ENCODE measurements around the gene TMEM178B.

TMEM178B gene

DNA sequence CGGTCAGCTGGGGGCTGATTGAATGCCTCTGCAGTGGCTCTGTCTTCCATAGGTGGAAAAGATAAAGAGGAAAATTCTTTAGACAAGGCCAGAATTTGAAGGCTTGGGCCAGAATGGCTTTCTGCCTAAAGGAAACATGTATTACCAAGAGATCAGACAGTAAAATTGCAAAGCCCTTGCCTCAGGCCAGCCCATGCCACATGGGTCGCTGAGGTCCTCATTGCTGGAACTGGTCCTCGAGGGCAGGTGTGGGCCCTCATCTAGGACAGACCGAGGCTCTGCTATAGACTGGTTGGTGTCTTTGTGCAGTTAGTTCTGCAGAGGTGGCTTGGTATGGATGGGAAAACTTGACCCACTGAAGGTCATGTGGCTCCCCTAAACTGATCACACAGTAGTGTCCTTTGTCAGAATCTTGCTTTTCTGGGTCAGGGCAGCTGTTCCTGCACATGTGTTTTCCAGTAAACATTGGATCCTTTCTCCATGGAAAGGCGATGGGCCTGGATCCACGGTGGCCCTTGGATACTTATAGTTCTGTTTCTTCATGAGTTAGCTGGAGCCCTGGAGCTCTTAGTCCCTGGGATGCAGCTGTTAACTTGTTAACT is 80.4 kb downstream of the TMEM178B start:
- TF ChIP-seq, protein P1, sequence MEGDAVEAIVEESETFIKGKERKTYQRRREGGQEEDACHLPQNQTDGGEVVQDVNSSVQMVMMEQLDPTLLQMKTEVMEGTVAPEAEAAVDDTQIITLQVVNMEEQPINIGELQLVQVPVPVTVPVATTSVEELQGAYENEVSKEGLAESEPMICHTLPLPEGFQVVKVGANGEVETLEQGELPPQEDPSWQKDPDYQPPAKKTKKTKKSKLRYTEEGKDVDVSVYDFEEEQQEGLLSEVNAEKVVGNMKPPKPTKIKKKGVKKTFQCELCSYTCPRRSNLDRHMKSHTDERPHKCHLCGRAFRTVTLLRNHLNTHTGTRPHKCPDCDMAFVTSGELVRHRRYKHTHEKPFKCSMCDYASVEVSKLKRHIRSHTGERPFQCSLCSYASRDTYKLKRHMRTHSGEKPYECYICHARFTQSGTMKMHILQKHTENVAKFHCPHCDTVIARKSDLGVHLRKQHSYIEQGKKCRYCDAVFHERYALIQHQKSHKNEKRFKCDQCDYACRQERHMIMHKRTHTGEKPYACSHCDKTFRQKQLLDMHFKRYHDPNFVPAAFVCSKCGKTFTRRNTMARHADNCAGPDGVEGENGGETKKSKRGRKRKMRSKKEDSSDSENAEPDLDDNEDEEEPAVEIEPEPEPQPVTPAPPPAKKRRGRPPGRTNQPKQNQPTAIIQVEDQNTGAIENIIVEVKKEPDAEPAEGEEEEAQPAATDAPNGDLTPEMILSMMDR (conservative IDR thresholded peaks at IDR 0.05; ENCODE audit: low read depth, low read length), result no peak
- no peak overlapping the region for H3K4me3 ChIP-seq (ENCODE audit: low read depth, low read length)
- DNase-seq (ENCODE audit: low read depth), result no peak

DNA sequence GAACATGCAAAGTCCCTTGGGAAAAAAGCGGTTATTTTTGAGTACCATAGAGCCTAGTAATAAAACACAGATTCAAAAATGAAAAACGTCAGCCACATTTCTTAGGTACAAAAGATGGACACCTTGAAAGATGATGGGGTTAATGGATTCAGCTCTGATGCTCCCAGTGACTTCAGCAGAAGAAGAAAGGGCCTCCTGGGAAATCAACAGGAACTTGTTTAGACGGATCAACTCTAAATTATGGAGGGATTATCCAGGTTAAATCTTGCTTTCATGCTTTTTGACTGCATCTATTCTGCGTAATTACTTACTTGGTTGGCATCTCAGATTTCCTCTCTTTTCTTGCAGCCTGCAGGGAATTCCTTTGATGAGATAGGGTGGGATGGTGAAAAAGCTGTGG is 82.5 kb downstream of the TMEM178B start:
- H3K4me3 ChIP-seq (ENCODE audit: low read depth, low read length), result no peak overlapping the region
- no peak for DNase-seq (ENCODE audit: low read depth)
- TF ChIP-seq, protein P1 (conservative IDR thresholded peaks at IDR 0.05; ENCODE audit: low read depth, low read length), result no peak

DNA sequence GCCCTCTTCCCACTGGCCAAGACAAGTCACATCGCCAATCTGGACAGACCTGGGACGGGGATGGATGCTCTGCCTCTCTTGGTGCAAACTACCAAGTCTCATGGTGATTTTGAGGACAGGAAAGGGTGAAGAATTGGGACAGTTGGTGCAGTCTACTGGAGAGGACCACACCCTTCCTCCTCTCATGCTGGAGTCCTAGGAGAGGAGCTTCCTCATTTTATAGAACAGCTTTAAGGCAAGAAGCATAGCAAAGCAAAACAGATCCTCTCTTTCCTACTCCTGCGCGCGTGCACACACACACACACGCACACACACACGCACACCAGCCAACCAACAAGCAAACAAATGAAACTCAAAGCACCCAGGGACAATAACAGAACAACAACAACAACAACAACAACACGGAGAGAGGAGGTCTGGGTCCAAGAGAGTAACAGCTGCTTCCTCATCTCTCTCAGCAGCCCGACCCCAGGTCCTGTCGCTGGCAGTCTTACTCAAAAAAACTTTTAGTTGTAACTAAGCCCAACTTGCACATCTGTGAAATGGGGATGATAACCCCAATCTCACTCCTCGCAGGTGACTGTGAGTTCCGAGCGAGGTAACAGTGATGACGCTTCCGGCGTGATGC is 83.4 kb downstream of the TMEM178B start:
- no peak for DNase-seq (ENCODE audit: low read depth)
- TF ChIP-seq, protein P1 (conservative IDR thresholded peaks at IDR 0.05; ENCODE audit: low read depth, low read length), result no peak
- H3K4me3 ChIP-seq (ENCODE audit: low read depth, low read length), result no peak overlapping the region

DNA sequence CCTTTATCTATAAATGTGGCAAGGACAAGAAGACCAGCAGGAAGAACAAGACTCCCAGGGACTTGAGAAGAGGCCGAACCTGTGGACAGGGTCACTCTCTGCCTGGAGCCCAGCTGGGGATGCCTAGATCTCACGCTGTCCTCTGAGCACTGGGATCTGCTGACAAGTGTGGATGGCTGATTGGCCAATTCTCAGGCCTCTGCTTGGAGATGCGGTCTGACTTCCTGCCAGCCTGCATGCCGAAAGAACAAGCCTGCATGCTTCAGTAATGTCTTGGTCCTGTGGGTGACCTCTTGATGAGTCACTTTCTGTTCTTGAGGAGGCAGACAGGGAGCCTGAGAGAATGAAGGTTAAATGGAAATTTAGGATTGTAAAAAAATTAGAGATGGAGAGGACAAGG is 84.7 kb downstream of the TMEM178B start:
- TF ChIP-seq, protein P1 (conservative IDR thresholded peaks at IDR 0.05; ENCODE audit: low read depth, low read length), result no peak
- H3K4me3 ChIP-seq (ENCODE audit: low read depth, low read length), result no peak overlapping the region
- peak; percentile 98 for DNase-seq (ENCODE audit: low read depth)

DNA sequence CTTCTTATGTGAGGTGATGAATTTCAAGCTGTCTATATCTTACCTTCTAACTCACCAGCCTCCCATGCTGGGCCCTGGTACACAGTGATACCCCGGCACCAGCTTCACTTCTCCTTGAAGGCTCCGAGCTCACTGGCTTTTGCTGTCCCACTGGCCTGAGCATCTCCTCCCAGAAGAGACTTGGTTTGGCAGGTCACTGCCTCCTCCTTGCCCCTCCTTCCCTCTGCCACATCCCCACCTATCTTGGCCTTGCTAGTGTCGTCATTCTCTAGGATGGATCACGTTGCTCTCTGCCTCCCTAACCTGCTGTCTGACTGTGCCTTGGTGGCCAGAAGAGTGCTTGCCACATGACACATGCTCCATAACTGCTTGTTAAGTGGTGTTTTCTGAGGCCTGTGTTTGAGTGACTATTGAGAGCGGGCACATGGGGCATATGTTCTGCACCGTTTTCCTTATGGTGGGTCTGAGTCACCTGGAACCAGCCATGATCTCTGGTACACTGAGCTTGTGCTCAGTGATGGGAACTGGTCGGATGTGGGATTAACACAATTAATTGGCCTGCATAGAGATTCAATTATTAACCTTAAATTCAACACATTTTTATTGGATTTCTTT is 86.5 kb downstream of the TMEM178B start:
- no peak for DNase-seq (ENCODE audit: low read depth)
- TF ChIP-seq, protein P1 (conservative IDR thresholded peaks at IDR 0.05; ENCODE audit: low read depth, low read length), result no peak
- no peak overlapping the region for H3K4me3 ChIP-seq (ENCODE audit: low read depth, low read length)

DNA sequence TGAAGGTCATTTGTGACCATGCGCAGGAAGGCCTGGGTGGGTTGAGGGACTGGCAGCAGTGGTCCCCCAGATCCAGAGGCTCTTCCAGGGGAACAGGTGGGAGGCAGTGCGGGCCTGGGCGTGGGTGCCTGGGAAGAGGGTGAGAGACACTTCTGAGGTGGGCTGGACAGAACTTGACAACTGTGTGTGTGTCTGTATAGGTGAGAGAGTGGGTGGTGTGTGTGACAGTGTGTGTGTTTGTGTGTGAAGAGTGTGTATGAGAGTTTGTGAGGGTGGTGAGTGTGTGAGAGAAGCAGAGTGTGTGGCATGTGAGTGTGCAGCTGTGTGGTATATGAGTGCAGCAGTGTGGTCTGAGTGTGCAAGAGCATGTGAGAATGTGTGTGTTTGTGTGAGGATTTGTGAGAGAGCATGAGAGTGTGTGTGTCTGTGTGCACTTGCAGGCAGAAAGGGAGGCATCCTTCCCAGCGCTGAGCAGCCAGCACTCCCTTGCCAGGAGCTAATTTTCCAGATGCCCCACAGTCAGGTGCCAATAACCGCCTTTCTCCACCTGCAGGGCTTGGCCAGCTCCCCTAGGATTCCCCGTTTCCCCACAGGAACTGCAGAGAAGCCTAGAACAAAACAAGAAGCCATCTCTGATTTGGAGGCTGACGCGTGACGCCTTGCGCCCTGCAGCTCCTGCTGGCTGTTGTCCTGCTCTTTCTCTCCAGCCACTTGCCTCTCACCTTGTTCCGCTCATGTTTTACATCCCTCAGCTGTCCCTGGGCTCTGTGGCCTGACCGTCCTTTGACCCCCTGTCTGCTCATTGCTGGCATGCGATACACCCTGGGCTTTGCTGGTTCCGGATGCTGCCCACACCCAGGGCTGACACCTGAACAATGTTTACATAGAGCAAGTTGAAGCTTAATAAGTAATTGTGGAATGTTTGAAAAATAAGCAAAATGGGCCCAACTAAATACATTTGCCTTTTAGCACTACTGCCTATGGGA is 88.0 kb downstream of the TMEM178B start:
- DNase-seq (ENCODE audit: low read depth), result no peak
- TF ChIP-seq, protein P1 (conservative IDR thresholded peaks at IDR 0.05; ENCODE audit: low read depth, low read length), result no peak
- H3K4me3 ChIP-seq (ENCODE audit: low read depth, low read length), result no peak overlapping the region

All from choroid plexus epithelial cell (primary cell).